Measurements from ENCODE around the gene SLC9A5. TPM values are rescaled to one million over a fixed set of nuclear protein-coding genes. Genes with fewer than 3 reads are reported as not detected.

The SLC9A5 gene
- total and polyA plus RNA-seq, 10 of the 15 experiments (the other 5 are each of a cell fraction or from before 2014, with no cell fraction given) = 0.26 to 5.7 (median 1.5) TPM

GRCh38 chr16:67246756-67247191, 2.0 kb upstream of the SLC9A5 start (continued):
- TF ChIP-seq ZNF687 (IDR thresholded peaks at IDR 0.05) (no peak), BCL11A (IDR thresholded peaks at IDR 0.05; ENCODE audit: low read depth, low read length) (no peak)

GRCh38 chr16:67247192-67248072, 1.3 kb upstream of the SLC9A5 start, which contains the start of gene FHOD1:
Gene FHOD1, minus strand, starts transcription at chr16:67247481. Its CDS starts 71 bp downstream, at chr16:67247410.
- H3K9me3 ChIP-seq (replicated peaks; ENCODE audit: control insufficient read depth, insufficient read depth, low read length) = no peaks in the 10 kb centered on the region
- 0% methylated on average over 51 of the region's 60 CpGs for WGBS (ENCODE audit: insufficient coverage, insufficient replicate concordance, low lambda C conversion rate, missing lambda C conversion rate)
- H3K36me3 ChIP-seq (ENCODE audit: control insufficient read depth in 2 of 2, insufficient read depth in 2 of 2, low read length in 1 of 2) = no peaks in the 10 kb centered on the region
- FAIRE-seq (peak; percentile 89), DNase-seq (ENCODE audit: low read depth, low spot score) (peak; percentile 80), ATAC-seq (peak; percentile 66)
- ChIA-PET SMC1A (ENCODE audit: uncharacterized antibody, unreplicated experiment) (interaction anchor here (0.8 to 4.1 kb wide), 8 partner anchors 10 to 267 kb away, joined by 3 to 21 read pairs (median 4); partner anchors contain the start of gene TMEM208), CTCF (interaction anchor here (0.7 to 4.9 kb wide), 11 partner anchors 13 to 115 kb away, joined by 3 to 29 read pairs (median 4); partner anchors contain the start of genes ELMO3 and TMEM208), RAD21 (ENCODE audit: unreplicated experiment) (interaction anchor here (0.6 to 2.4 kb wide), 13 partner anchors 13 to 230 kb away, joined by 3 to 23 read pairs (median 6); partner anchors contain the start of genes E2F4, FBXL8, NOL3 and TMEM208), POLR2A (interaction anchor here (0.6 to 8.0 kb wide), 9 partner anchors 21 to 219 kb away, joined by 3 to 100 read pairs (median 4); partner anchors contain the start of genes FBXL8, KCTD19, LRRC36 and NOL3)
- intact Hi-C loops (cut with micrococcal nuclease; ENCODE audit: unreplicated experiment) = loop anchor here (1.0 to 2.0 kb wide), 3 partner anchors 20 to 63 kb away; partner anchors contain the start of genes E2F4 and TMEM208
- H3K79me2 ChIP-seq (ENCODE audit: control insufficient read depth, insufficient read depth, low read length) = peaks cover 29% of the 10 kb centered on the region
- peaks cover 33% of the 10 kb centered on the region for H3K4me1 ChIP-seq (ENCODE audit: control insufficient read depth, insufficient read depth, low read length)
- peak within 1 kb of the TSS; percentile 99 for H3K4me2 ChIP-seq (ENCODE audit: control insufficient read depth, insufficient read depth)
- H2AFZ ChIP-seq (ENCODE audit: control insufficient read depth, low read depth, low read length) = peak within 1 kb of the TSS; percentile 83
- no peaks in the 10 kb centered on the region for H4K20me1 ChIP-seq (ENCODE audit: control insufficient read depth, insufficient read depth)
- no peaks in the 10 kb centered on the region; a peak in 1 of 4 replicates for H3K27me3 ChIP-seq (replicated peaks in 1 of 2; ENCODE audit: control insufficient read depth in 2 of 2, insufficient read depth in 2 of 2, low read length in 1 of 2)
- peak within 1 kb of the TSS; percentile 82 for H3K9ac ChIP-seq (ENCODE audit: control insufficient read depth, insufficient read depth, low read length)
- peak within 1 kb of the TSS; percentile 98 for H3K27ac ChIP-seq (ENCODE audit: control insufficient read depth, insufficient read depth)
- BruUV-seq (replicated peaks) = no TSS peak
- in situ Hi-C loops (cut with MboI) = no loop called here
- peak within 1 kb of the TSS; percentile 97 for H3K4me3 ChIP-seq
- TF ChIP-seq KDM1A (IDR thresholded peaks at IDR 0.05; ENCODE audit: borderline replicate concordance) (no peak), RB1 (IDR thresholded peaks at IDR 0.05; ENCODE audit: borderline replicate concordance) (peak; percentile 81; the same call in 1 of the 2 replicates), NFYA (IDR thresholded peaks at IDR 0.05; ENCODE audit: borderline replicate concordance, low read depth, low read length) (no peak), IKZF1 (conservative IDR thresholded peaks at IDR 0.05) (peak; percentile 39), LARP7 (IDR thresholded peaks at IDR 0.05) (no peak), ZBTB4 (CRISPR knock-in tag; IDR thresholded peaks at IDR 0.05) (no peak), ZNF622 (IDR thresholded peaks at IDR 0.05) (no peak), TCF3 (IDR thresholded peaks at IDR 0.05; ENCODE audit: borderline replicate concordance, insufficient read depth, low read depth, low read length) (0 out of 2 replicates have a peak, but pooled peaks have one; percentile 13)
